ENCODE data around the gene PDZRN3.

- TF ChIP-seq, protein P1, sequence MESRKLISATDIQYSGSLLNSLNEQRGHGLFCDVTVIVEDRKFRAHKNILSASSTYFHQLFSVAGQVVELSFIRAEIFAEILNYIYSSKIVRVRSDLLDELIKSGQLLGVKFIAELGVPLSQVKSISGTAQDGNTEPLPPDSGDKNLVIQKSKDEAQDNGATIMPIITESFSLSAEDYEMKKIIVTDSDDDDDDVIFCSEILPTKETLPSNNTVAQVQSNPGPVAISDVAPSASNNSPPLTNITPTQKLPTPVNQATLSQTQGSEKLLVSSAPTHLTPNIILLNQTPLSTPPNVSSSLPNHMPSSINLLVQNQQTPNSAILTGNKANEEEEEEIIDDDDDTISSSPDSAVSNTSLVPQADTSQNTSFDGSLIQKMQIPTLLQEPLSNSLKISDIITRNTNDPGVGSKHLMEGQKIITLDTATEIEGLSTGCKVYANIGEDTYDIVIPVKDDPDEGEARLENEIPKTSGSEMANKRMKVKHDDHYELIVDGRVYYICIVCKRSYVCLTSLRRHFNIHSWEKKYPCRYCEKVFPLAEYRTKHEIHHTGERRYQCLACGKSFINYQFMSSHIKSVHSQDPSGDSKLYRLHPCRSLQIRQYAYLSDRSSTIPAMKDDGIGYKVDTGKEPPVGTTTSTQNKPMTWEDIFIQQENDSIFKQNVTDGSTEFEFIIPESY (IDR thresholded peaks at IDR 0.05; ENCODE audit: borderline replicate concordance, low read depth): no peak
- TF ChIP-seq GABPA (IDR thresholded peaks at IDR 0.05; ENCODE audit: low read depth) (no peak), PBX3 (IDR thresholded peaks at IDR 0.05) (no peak), YY1 (IDR thresholded peaks at IDR 0.05; ENCODE audit: low read depth) (no peak), TEAD4 (IDR thresholded peaks at IDR 0.05; ENCODE audit: borderline replicate concordance, insufficient read depth) (no peak), CHD2 (IDR thresholded peaks at IDR 0.05; ENCODE audit: low read length, partially characterized antibody) (no peak), RFX5 (IDR thresholded peaks at IDR 0.05; ENCODE audit: low read length) (no peak)
- TF ChIP-seq, protein P2, sequence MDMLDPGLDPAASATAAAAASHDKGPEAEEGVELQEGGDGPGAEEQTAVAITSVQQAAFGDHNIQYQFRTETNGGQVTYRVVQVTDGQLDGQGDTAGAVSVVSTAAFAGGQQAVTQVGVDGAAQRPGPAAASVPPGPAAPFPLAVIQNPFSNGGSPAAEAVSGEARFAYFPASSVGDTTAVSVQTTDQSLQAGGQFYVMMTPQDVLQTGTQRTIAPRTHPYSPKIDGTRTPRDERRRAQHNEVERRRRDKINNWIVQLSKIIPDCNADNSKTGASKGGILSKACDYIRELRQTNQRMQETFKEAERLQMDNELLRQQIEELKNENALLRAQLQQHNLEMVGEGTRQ (IDR thresholded peaks at IDR 0.05; ENCODE audit: borderline replicate concordance, low read depth, low read length): no peak
- TF ChIP-seq, protein P3, sequence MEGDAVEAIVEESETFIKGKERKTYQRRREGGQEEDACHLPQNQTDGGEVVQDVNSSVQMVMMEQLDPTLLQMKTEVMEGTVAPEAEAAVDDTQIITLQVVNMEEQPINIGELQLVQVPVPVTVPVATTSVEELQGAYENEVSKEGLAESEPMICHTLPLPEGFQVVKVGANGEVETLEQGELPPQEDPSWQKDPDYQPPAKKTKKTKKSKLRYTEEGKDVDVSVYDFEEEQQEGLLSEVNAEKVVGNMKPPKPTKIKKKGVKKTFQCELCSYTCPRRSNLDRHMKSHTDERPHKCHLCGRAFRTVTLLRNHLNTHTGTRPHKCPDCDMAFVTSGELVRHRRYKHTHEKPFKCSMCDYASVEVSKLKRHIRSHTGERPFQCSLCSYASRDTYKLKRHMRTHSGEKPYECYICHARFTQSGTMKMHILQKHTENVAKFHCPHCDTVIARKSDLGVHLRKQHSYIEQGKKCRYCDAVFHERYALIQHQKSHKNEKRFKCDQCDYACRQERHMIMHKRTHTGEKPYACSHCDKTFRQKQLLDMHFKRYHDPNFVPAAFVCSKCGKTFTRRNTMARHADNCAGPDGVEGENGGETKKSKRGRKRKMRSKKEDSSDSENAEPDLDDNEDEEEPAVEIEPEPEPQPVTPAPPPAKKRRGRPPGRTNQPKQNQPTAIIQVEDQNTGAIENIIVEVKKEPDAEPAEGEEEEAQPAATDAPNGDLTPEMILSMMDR (IDR thresholded peaks at IDR 0.05): no peak
Observed at GRCh38 chr3:73516631-73517030, 108.1 kb downstream of the PDZRN3 start.

Data from SK-N-SH (cell line).